H9 (cell line): Measurements from ENCODE around the gene CXCL1. TPM values are rescaled to one million over a fixed set of nuclear protein-coding genes. Genes with fewer than 3 reads are reported as not detected.

Experiments
- DNase-seq: peaks from one replicate; pipeline ENCODE4 v3.0.0-alpha.2; 2017
- H2AFZ ChIP-seq: one replicate; pipeline ENCODE4 v1.6.1; 2013; ENCODE audit warnings: mild to moderate bottlenecking, low read length, control low read depth, moderate library complexity
- H2AK5ac ChIP-seq: 2 replicates; pipeline ENCODE4 v1.6.1; 2013; ENCODE audit warnings: low read length, control low read depth, mixed read lengths; ENCODE audit not compliant: insufficient read length
- H2BK120ac ChIP-seq: one replicate; pipeline ENCODE4 v1.6.1; 2013; ENCODE audit warnings: low read depth, mild to moderate bottlenecking, low read length, control low read depth, inconsistent platforms; ENCODE audit not compliant: poor library complexity, severe bottlenecking
- H2BK12ac ChIP-seq: 2 replicates; pipeline ENCODE4 v1.6.1; 2013; ENCODE audit warnings: low read length, control low read depth, mixed read lengths, low read depth; ENCODE audit not compliant: insufficient read length
- H2BK15ac ChIP-seq: 2 replicates; pipeline ENCODE4 v1.6.1; 2013; ENCODE audit warnings: low read depth, low read length, control low read depth
- H2BK20ac ChIP-seq: one replicate; pipeline ENCODE4 v1.6.1; 2013; ENCODE audit warnings: low read depth, mild to moderate bottlenecking, low read length, control low read depth, inconsistent platforms; ENCODE audit not compliant: poor library complexity, severe bottlenecking
- H2BK5ac ChIP-seq: 2 replicates; pipeline ENCODE4 v1.6.1; 2013; ENCODE audit warnings: low read length, control low read depth, mixed read lengths; ENCODE audit not compliant: insufficient read length
- H3K14ac ChIP-seq: 2 replicates; pipeline ENCODE4 v1.6.1; 2013; ENCODE audit warnings: low read length, control low read depth; ENCODE audit not compliant: insufficient read depth
- H3K18ac ChIP-seq: 2 replicates; pipeline ENCODE4 v1.6.1; 2013; ENCODE audit warnings: low read depth, mild to moderate bottlenecking, mixed read lengths, low read length, control low read depth; ENCODE audit not compliant: insufficient read length
- H3K23ac ChIP-seq: 2 replicates; pipeline ENCODE4 v1.6.1; 2013; ENCODE audit warnings: low read length, control low read depth, mixed read lengths, low read depth; ENCODE audit not compliant: insufficient read length
- H3K23me2 ChIP-seq: 2 replicates; pipeline ENCODE4 v1.6.1; 2013; ENCODE audit warnings: low read depth, mild to moderate bottlenecking, mixed read lengths, low read length, control low read depth; ENCODE audit not compliant: insufficient read length, poor library complexity, severe bottlenecking
- H3K27ac ChIP-seq: 2 replicates; pipeline ENCODE4 v1.5.1; 2013; ENCODE audit warnings: low read length, control low read depth, mixed read lengths, low read depth; ENCODE audit not compliant: insufficient read length
- H3K27me3 ChIP-seq: 2 replicates; pipeline ENCODE4 v1.6.1; 2013; ENCODE audit warnings: low read length, control low read depth, inconsistent platforms; ENCODE audit not compliant: insufficient read depth
- H3K4ac ChIP-seq: 2 replicates; pipeline ENCODE4 v1.6.1; 2013; ENCODE audit warnings: low read depth, mild to moderate bottlenecking, control low read depth, inconsistent platforms, low read length, moderate library complexity
- H3K4me1 ChIP-seq: 2 replicates; pipeline ENCODE4 v1.6.1; 2013; ENCODE audit warnings: low read length, control low read depth, inconsistent platforms; ENCODE audit not compliant: insufficient read depth
- H3K4me2 ChIP-seq: 2 replicates; pipeline ENCODE4 v1.6.1; 2013; ENCODE audit warnings: low read length, control low read depth, mixed read lengths; ENCODE audit not compliant: insufficient read length, insufficient read depth
- H3K56ac ChIP-seq: 2 replicates; pipeline ENCODE4 v1.6.1; 2013; ENCODE audit warnings: low read depth, mild to moderate bottlenecking, mixed read lengths, low read length, control low read depth; ENCODE audit not compliant: insufficient read length
- H3K79me1 ChIP-seq: 2 replicates; pipeline ENCODE4 v1.6.1; 2013; ENCODE audit warnings: low read depth, mild to moderate bottlenecking, moderate library complexity, low read length, control low read depth, inconsistent platforms; ENCODE audit not compliant: insufficient read depth, poor library complexity, severe bottlenecking
- H3K79me2 ChIP-seq: 2 replicates; pipeline ENCODE4 v1.6.1; 2013; ENCODE audit warnings: low read length, control low read depth, inconsistent platforms; ENCODE audit not compliant: insufficient read depth
- H3K9ac ChIP-seq: 2 replicates; pipeline ENCODE4 v1.6.1; 2013; ENCODE audit warnings: low read length, control low read depth, mixed read lengths; ENCODE audit not compliant: insufficient read length; ENCODE audit errors: extremely low read depth
- H3K9me3 ChIP-seq: one replicate; pipeline ENCODE4 v1.6.1; 2013; ENCODE audit warnings: low read depth, low read length, inconsistent platforms; ENCODE audit not compliant: control insufficient read depth
- H3T11ph ChIP-seq: one replicate; pipeline ENCODE4 v1.6.1; 2013; ENCODE audit warnings: mild to moderate bottlenecking, low read length, control low read depth, inconsistent platforms
- H4K20me1 ChIP-seq: one replicate; pipeline ENCODE4 v1.6.1; 2013; ENCODE audit not compliant: control insufficient read depth, insufficient read length, insufficient read depth
- H4K5ac ChIP-seq: 2 replicates; pipeline ENCODE4 v1.6.1; 2013; ENCODE audit warnings: low read depth, mild to moderate bottlenecking, mixed read lengths, low read length, control low read depth; ENCODE audit not compliant: insufficient read length
- H4K8ac ChIP-seq: replicated peaks from 2 replicates; pipeline ENCODE4 v1.6.1; 2013; ENCODE audit warnings: low read length, control low read depth, mixed read lengths, low read depth; ENCODE audit not compliant: insufficient read length
- H4K91ac ChIP-seq: 2 replicates; pipeline ENCODE4 v1.6.1; 2013; ENCODE audit warnings: low read depth, mild to moderate bottlenecking, moderate library complexity, mixed read lengths, low read length, control low read depth; ENCODE audit not compliant: insufficient read length
- H3K27ac Mint-ChIP-seq, 3 experiments: 2 replicates in 2 of 3; 3 replicates in 1 of 3; pipeline ENCODE4 v1.8.0; 2020 to 2021; ENCODE audit warnings: mixed read lengths in 3 of 3, mild to moderate bottlenecking in 1 of 3, moderate library complexity in 1 of 3
- H3K27me3 Mint-ChIP-seq: 2 replicates; pipeline ENCODE4 v1.8.0; 2021; ENCODE audit warnings: low read depth, mild to moderate bottlenecking, moderate library complexity, mixed read lengths
- H3K36me3 Mint-ChIP-seq, 3 experiments: 2 replicates in 2 of 3; 3 replicates in 1 of 3; pipeline ENCODE4 v1.8.0; 2020 to 2021; ENCODE audit warnings: low read depth in 3 of 3, mixed read lengths in 3 of 3; ENCODE audit not compliant: insufficient read depth in 1 of 3
- H3K4me1 Mint-ChIP-seq, 2 experiments: 2 replicates each; pipeline ENCODE4 v1.8.0; 2020; ENCODE audit warnings: mixed read lengths in 2 of 2
- H3K4me3 Mint-ChIP-seq, 2 experiments: 2 replicates in 1 of 2; 3 replicates in 1 of 2; pipeline ENCODE4 v1.8.0; 2020 to 2021; ENCODE audit warnings: mild to moderate bottlenecking in 2 of 2, mixed read lengths in 2 of 2, moderate library complexity in 1 of 2
- H3K9me3 Mint-ChIP-seq, 2 experiments: 2 replicates in 1 of 2; 3 replicates in 1 of 2; pipeline ENCODE4 v1.8.0; 2020; ENCODE audit warnings: mild to moderate bottlenecking in 2 of 2, mixed read lengths in 2 of 2, moderate library complexity in 1 of 2
- WGBS: extraction: QIAGEN DNeasy Blood & Tissue Kit; methylation state at CpG from one replicate; pipeline ENCODE4 v1.1.7; 2013; ENCODE audit warnings: missing lambda C conversion rate, low lambda C conversion rate, mixed read lengths; ENCODE audit not compliant: insufficient read length; ENCODE audit errors: extremely low coverage; 5-methylcytosine and 5-hydroxymethylcytosine counted together
- total RNA-seq: library from RNA; stranded (reverse); gene quantifications from 2 replicates; pipeline ENCODE4 v1.2.1, GENCODE V29; 2021
- TF ChIP-seq, protein P1 (sequence below): fragments of 200-600 bp; sonication (generic); conservative IDR thresholded peaks from 3 replicates; pipeline ENCODE4 v1.8.0; 2021; ENCODE audit warnings: antibody characterized with exemption, mild to moderate bottlenecking

The CXCL1 gene
- total RNA-seq, 1 experiment from 2014 or later = 0.20 TPM

DNA sequence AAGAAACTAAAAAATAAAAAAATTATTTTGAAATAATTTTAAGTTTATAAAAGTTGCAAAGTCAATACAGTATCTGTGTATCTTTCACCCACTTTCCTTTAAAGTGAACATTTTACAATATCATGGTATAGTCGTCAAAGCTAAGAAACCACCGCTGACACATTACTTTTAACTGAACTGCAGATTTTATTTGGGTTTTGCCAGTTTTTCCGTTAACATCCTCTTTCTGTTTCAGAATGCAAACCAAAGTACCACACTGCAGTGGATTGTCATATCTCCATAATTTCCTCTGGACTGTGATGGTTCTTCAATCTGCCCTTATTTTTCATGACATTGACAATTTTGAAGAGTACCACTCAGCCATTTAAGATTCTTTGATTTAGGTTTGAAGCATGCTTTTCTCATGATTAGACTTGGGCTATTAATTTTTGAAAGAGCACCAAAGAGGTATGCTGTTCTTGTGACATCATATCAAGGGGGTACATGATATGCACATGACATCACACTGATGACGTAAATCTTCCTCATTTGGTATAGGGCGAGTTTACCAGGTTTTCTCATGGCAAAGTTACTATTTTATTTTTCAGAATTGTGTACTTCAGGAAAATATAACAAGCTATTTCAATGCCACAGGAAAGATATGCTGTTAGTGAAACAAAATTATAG is 3.6 kb upstream of the CXCL1 start:
- no peak for DNase-seq
- TF ChIP-seq, protein P1, sequence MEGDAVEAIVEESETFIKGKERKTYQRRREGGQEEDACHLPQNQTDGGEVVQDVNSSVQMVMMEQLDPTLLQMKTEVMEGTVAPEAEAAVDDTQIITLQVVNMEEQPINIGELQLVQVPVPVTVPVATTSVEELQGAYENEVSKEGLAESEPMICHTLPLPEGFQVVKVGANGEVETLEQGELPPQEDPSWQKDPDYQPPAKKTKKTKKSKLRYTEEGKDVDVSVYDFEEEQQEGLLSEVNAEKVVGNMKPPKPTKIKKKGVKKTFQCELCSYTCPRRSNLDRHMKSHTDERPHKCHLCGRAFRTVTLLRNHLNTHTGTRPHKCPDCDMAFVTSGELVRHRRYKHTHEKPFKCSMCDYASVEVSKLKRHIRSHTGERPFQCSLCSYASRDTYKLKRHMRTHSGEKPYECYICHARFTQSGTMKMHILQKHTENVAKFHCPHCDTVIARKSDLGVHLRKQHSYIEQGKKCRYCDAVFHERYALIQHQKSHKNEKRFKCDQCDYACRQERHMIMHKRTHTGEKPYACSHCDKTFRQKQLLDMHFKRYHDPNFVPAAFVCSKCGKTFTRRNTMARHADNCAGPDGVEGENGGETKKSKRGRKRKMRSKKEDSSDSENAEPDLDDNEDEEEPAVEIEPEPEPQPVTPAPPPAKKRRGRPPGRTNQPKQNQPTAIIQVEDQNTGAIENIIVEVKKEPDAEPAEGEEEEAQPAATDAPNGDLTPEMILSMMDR = no peak
- Histone ChIP-seq H2BK15ac (no peak overlapping the region), H2BK5ac (no peak overlapping the region), H3K4ac (no peak overlapping the region), H4K8ac (no peak overlapping the region), H3K23me2 (peaks cover 12% of the 10 kb centered on the region), H4K5ac (no peak overlapping the region), H3K18ac (no peak overlapping the region), H3K9me3 (no peaks in the 10 kb centered on the region), H2BK12ac (no peak overlapping the region), H2AFZ (no peak overlapping the region), H3K27me3 (no peaks in the 10 kb centered on the region; the same call in 1 of the 2 replicates), H3K23ac (no peak overlapping the region), H3K56ac (no peak overlapping the region), H2BK20ac (no peak overlapping the region), H3K79me1 (no peaks in the 10 kb centered on the region), H2BK120ac (no peak overlapping the region), H3K14ac (no peak overlapping the region), H3K4me2 (no peak overlapping the region), H4K91ac (no peak overlapping the region), H2AK5ac (no peak overlapping the region), H3K9ac (no peak overlapping the region), H3T11ph (no peak overlapping the region), H3K79me2 (no peaks in the 10 kb centered on the region), H3K4me1 (0 out of 2 replicates have a peak, but pooled peaks cover 2% of the 10 kb centered on the region), H4K20me1 (no peaks in the 10 kb centered on the region), H3K27ac (no peak overlapping the region)
- H3K36me3 Mint-ChIP-seq = no peaks in the 10 kb centered on the region
- H3K27ac Mint-ChIP-seq = no peak overlapping the region
- peaks cover 27% of the 10 kb centered on the region for H3K27me3 Mint-ChIP-seq
- peaks cover 18 to 21% of the 10 kb centered on the region in 2 experiments for H3K4me1 Mint-ChIP-seq
- H3K4me3 Mint-ChIP-seq = no peak overlapping the region
- WGBS = no CpG with 5 or more reads among the region's 5 CpGs
- no peaks in the 10 kb centered on the region; a peak in 1 of 5 replicates for H3K9me3 Mint-ChIP-seq
